GM21423 (cell line): ENCODE results near the gene SEMA4G.

Experiments
- ATAC-seq: cut with Tn5 transposase; IDR thresholded peaks from one replicate; pipeline ENCODE4 v1.9.1; 2021; ENCODE audit warnings: mild to moderate bottlenecking, moderate library complexity; ENCODE audit not compliant: unreplicated experiment

SEMA4G gene

GRCh38 chr10:100986952-100987684, 17.8 kb downstream of the SEMA4G start, which contains the start of the genes MRPL43 and TWNK:
Gene MRPL43, minus strand, starts transcription at chr10:100987497. Its CDS starts 54 bp downstream, at chr10:100987443.
Gene TWNK, plus strand, starts transcription at chr10:100987543. Its CDS starts 668 bp downstream, at chr10:100988211.
- peak; percentile 80 for ATAC-seq

DNA sequence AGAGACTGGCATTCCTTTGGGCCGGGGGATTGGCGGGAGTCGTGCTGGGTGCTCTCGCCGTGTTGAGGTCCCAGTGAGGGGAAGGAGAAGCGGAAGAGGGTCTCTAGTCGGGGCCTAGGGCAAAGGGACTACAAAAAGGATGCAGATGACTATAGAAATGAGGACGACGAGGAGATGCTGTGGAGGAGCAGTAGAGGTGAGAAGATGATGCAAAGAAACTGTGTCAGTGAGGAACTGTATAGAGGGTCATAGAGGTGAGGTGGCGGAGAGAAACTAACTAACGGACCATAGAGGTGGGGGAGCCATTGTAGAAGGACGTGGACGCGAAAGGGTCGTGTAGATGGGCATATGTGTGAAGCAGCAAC, 18.4 kb downstream of the SEMA4G start:
- ATAC-seq: no peak

- no peak for ATAC-seq
These were observed 18.9 kb downstream of the SEMA4G start for GRCh38 chr10:100988166-100988565.

- ATAC-seq: no peak
These were observed 19.8 kb downstream of the SEMA4G start for GRCh38 chr10:100989088-100989487.

GRCh38 chr10:100993986-100994708, 24.8 kb downstream of the SEMA4G start:
- no peak for ATAC-seq

GRCh38 chr10:100995181-100995580, 25.9 kb downstream of the SEMA4G start:
- no peak for ATAC-seq

DNA sequence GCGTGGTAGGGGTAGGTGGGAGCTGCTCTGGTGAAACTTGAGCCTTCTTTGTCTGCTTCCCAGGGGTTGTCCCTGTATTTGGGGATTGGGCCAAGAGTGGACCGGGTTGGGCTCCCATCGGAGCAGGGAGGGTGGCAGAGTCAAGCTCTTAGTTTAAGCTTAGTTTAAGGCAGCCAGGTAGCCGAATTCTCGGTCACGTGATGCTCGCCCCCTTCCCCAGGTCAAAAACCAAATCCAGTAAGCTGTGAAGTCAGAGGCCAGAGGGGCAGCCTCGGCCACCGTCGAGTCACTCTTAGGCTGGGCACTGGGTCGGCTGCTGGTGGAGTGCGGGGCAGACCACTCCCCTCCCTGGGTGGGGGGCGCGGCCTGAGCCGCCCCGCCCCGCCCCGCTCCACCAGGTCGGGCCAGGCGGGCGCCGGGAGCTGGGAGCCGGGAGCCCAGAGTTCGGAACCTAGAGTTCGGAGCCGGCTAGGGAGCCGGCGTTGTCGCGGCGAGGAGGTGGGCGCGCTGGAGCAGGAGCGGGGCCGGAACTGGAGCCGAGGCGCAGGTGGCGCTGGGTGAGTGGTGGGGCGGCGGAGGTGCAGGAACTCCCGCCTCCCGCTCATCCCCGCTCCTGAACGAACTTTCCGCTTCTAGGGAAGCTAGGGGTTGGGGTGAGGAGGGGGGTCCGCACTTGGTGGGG, 27.5 kb downstream of the SEMA4G start:
- ATAC-seq: no peak

DNA sequence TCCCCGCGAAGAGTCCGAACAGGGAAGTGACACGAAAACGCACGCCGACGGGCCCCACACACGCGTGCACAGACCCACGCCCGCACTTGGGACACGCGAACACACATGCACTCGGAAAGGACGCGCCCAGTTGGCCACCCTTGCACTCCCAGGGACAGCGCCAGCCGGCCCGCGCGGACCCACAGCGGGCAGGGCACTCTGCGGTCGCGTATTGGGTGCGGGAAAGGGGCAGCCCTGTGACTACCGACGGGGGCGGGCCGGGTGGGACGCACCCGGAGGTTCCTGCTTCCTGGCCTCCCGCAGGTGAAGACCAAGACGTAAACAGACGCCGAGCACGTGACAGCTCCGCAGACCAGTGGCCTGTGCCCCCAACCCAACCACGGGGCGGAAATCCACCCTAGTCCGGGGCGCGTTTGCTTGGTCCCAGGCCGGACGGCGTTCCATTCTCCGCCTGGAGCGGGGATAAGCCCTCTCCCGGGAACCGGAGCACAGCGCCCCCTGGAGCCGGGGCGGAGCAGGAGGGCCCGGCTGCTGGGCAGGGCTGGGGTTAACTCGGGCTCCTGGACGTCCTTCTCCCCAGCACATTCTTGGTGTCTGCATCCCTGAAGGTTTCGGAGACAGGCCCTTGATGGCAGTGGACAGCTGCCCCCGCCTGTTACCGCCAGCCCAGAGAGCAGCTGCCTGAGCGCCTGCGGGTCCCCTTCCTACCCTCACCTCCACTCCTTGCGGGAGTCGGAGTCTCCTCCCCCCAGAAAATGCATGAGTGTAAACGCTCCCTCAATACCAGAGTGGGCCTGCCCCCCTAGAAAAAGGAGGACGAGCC, 28.3 kb downstream of the SEMA4G start:
- peak; percentile 29 for ATAC-seq

DNA sequence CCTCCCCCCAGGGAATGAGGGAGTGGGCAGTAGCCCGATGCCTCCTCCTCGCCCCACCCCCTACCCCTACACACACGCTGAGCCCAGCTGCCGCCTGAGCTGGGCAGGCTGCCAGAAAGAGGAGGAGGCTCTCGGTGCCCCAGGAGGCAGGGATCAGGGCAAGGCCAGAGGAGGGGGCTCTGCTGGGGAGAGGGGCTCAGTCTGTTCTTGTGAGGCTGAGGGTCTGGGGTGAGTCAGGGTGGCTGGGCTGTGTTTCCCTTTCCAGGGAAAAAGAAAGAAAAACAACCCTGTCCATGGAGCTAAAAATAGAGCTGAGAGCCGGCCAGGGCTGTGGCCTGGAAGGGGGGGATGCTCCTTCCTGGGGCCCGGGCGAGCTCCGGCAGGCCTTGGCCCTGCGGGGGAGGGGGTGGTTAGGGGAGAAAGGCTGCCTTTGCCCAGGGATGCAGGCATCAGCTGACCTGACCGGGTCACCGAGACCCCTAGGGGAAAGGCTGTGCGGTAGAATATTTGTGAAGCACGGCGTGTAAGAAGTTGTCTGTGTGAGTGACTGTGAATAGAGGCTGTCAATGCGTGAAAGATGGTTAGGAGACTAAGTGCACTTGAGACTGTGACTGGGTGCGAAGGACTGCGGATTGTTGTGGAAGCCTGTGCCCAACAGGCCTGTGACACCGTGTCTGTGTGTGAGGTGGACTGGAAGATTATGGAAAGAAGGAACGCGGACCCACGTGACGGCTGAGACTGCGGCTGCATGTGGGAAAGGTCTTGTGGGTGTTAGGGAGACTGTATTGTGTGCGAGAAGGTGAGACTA, 29.1 kb downstream of the SEMA4G start:
- peak; percentile 18 for ATAC-seq

DNA sequence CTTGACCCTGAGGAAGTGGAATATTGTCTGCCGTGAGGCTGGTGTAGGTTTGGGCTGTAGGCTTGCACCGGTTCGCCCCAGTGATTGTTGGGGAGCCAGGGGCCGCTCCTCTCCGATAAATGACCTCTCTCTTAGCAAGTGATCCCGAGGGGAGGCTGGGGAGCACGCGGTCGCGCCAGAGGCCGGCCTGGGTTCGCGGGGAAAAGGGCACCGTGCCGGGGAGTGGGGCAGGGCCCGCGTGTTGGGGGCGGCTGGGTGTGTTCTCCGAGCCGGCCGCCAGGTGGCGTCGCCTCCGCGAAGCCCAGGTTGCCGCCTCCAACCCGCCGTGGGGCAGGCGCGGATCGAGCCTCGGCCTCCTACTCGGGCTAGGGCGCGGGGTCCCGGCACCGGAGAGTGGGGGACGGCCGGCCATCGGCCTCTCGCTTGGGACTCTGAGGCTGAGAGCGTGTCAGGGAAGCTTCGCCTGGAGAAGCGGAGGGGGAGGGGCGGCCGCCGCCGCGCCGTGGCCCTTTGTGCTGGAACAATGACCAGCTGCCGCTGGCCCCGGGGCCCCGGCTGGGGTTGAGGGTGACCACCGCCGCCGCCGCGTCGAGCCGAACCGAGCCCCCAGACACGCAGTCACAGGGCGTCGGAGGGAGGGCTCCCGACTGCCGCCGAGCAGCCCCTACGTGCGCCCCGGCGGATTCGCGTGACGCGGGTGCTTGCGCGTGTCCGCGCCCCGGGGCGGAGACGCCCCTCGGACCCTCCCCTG, 29.9 kb downstream of the SEMA4G start:
- ATAC-seq: peak; percentile 42

- ATAC-seq: no peak
These were observed 30.4 kb downstream of the SEMA4G start, which contains the start of gene LZTS2 for GRCh38 chr10:100999742-101000126. Gene LZTS2, plus strand, starts transcription at chr10:100999808. Its CDS starts 2,731 bp downstream, at chr10:101002539.

DNA sequence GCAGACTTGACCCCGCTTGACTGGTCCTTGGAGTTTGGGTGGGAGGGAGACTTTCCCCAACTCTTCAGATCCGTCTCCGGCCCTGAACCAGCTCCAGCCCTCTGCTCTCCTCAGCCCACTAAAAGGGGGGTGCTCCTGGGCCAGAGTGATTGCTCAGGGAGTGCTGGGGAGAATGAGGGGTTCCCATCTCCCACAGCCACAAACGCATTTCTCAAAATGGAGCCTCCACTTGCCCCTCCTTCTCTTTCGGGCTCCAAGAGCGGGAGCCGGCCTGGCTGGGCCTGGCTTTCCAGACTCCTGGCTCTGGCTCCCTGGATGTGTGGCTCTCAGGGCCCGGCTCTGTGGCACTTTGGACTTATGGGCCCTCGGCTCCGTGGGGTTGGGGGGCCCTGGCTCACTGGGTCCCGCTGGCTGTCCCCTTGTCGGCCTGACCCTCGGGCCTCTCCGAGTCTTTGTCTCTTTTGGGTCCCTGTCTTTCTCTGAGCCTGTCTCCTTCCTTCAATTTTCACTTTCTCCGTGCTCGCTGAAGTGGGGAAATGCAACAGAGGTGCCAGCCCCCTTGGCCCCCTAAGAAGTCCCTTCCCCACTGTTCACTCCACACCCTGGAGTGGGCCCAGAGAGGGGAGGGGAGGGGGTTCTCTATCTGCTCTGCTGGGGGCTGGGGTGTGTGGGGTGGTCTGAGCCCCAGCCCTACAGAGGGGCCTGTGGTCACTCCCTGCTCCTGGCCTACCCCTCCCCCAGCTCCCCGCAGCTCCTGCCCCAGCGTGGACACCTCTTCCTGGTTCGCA, 31.0 kb downstream of the SEMA4G start:
- ATAC-seq: no peak

GRCh38 chr10:101000915-101001658, 31.8 kb downstream of the SEMA4G start:
- ATAC-seq: no peak

GRCh38 chr10:101001659-101002035, 32.3 kb downstream of the SEMA4G start:
- no peak for ATAC-seq

- no peak for ATAC-seq
These were observed 33.2 kb downstream of the SEMA4G start for GRCh38 chr10:101002456-101002855.

- no peak for ATAC-seq
These were observed 34.4 kb downstream of the SEMA4G start for GRCh38 chr10:101003639-101004206.

GRCh38 chr10:101005361-101005760, 36.1 kb downstream of the SEMA4G start:
- ATAC-seq: no peak
